ENCODE results near the gene DDX31.

DDX31 gene

GRCh38 chr9:132552041-132552440, 117.7 kb downstream of the DDX31 start:
- no peak for TF ChIP-seq CTCF (IDR thresholded peaks at IDR 0.05; ENCODE audit: control extremely low read depth, extremely low read depth, low read depth, missing control alignments)
- DNase-seq (ENCODE audit: extremely low spot score): no peak
- ChIA-PET CTCF (no interaction called here), POLR2A (interaction anchor here (0.7 kb wide), 1 partner anchor 1268 kb away, joined by 4 read pairs; no protein-coding TSS in a partner anchor)

GRCh38 chr9:132551556-132551955, 118.2 kb downstream of the DDX31 start:
- POLR2A ChIA-PET: no interaction called here
- no peak for TF ChIP-seq CTCF (IDR thresholded peaks at IDR 0.05; ENCODE audit: control extremely low read depth, extremely low read depth, low read depth, missing control alignments)
- DNase-seq (ENCODE audit: extremely low spot score): no peak
- CTCF ChIA-PET: no interaction called here

DNA sequence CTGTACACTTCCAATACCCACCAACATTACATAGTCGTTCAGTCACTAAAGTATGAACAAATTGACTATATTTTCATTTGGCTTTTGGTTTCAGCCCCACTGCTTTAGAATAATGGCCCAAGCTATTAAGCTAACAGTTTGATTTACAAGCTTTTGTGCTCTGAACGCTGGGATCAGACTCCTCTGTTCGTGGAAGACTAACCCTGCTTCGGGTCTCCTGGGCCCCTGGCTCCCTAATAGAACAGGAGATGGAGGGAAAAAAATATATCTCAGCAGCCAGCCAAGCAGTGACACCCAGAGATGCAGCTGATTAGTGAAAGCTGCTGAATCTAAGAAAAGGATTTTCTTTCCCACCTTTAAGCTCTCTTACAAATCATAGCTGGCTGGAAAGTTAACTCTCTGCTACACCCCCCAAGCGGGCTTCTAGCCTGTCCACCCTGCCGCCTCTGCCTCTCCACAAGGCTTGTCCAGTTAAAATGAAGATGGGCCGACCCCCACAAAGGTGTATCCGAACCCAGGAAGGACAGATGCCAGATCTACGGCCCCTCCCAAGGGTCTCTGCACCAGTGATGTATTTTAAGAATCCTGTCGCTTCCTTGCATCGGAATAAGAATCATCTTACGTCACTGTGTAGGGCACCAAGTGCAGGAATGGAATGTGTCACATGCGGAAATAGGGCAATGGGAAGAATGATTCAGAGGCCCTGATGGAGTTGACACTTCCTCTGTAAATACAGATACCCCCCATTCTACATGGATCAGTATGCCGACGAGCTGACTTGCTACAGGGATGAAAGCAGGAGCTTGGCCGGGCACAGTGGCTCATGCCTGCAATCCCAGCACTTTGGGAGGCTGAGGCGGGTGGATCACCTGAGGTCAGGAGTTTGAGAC, 120.8 kb downstream of the DDX31 start:
- ChIA-PET CTCF (interaction anchor here (1.2 kb wide), 1 partner anchor 14 kb away, joined by 4 read pairs; no protein-coding TSS in a partner anchor), POLR2A (no interaction called here)
- DNase-seq (ENCODE audit: extremely low spot score): no peak
- no peak for TF ChIP-seq CTCF (IDR thresholded peaks at IDR 0.05; ENCODE audit: control extremely low read depth, extremely low read depth, low read depth, missing control alignments)

- CTCF ChIA-PET: no interaction called here
Measured at GRCh38 chr9:132547976-132548730, 121.6 kb downstream of the DDX31 start.

GRCh38 chr9:132547436-132547835, 122.3 kb downstream of the DDX31 start:
- no peak for TF ChIP-seq CTCF (IDR thresholded peaks at IDR 0.05; ENCODE audit: control extremely low read depth, extremely low read depth, low read depth, missing control alignments)
- ChIA-PET POLR2A (no interaction called here), CTCF (no interaction called here)
- no peak for DNase-seq (ENCODE audit: extremely low spot score)

More at GRCh38 chr9:132547976-132548730, 121.6 kb downstream of the DDX31 start:
- DNase-seq (ENCODE audit: extremely low spot score): no peak
- TF ChIP-seq CTCF (IDR thresholded peaks at IDR 0.05; ENCODE audit: control extremely low read depth, extremely low read depth, low read depth, missing control alignments): no peak
- POLR2A ChIA-PET: no interaction called here

DNA sequence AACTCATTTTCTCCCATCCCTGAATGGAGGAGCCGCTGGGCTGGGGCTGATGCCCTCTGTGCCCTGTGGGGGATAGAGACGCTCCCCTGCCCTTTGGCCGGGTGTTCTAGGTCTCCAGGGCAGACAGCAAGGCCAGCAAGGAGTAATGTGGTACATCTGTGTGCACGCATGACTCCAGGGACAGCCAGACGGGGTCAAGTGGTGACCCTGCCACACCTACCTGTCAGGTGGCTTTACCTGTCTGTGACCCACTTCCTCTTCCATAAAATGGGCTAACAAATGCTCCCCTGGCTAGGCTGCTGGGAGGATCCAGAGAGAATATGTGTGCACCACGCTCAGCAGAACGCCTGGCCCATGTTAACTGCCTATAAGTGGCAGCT, 122.7 kb downstream of the DDX31 start:
- no peak for TF ChIP-seq CTCF (IDR thresholded peaks at IDR 0.05; ENCODE audit: control extremely low read depth, extremely low read depth, low read depth, missing control alignments)
- DNase-seq (ENCODE audit: extremely low spot score): no peak
- POLR2A ChIA-PET: no interaction called here
- CTCF ChIA-PET: no interaction called here

Measured in GM10248 (cell line).